Measurements from ENCODE around the gene ST6GAL2.

Gene ST6GAL2

GRCh38 chr2:106863387-106863786, 22.6 kb downstream of the ST6GAL2 start:
- no peak for DNase-seq (ENCODE audit: low read depth, low spot score)

DNA sequence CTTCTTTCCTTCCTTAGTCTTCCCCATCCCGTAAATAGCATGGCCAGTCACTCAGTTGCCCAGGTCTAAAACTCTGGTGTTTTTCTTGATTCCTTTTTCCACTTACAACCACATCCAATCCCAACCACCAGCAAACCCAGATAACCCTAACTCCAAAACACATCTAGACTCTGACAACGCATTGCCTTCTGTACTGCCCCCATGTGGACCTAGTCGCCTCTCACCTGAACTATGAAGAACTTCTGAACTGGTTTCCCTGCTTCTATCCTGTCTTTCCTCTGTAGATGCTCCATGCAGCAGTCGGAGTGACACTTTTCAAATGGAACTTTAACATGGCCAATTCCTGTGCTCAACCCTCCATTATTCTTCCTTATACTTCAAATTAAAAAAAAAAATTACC, 26.5 kb downstream of the ST6GAL2 start:
- DNase-seq (ENCODE audit: low read depth, low spot score), result no peak

DNA sequence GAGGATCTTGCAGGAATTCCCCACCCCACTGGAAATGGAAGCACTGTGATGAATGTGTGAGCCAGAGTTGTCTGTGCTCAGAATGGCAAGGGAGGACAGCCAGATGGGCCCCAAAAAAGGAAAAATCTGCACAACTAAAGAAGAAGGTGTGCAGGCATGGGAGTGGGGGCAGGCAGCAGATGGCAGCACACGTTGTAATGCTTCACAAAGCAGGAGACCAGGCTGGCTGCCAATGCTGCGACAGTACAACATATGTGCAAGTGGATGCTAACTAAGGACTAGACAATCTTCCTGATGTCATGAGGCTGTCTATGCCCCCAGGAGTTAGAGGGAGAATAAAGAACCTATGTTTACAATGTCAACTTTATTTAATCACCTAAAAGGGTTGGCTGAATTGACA, 27.2 kb downstream of the ST6GAL2 start:
- DNase-seq (ENCODE audit: low read depth, low spot score), result no peak

DNA sequence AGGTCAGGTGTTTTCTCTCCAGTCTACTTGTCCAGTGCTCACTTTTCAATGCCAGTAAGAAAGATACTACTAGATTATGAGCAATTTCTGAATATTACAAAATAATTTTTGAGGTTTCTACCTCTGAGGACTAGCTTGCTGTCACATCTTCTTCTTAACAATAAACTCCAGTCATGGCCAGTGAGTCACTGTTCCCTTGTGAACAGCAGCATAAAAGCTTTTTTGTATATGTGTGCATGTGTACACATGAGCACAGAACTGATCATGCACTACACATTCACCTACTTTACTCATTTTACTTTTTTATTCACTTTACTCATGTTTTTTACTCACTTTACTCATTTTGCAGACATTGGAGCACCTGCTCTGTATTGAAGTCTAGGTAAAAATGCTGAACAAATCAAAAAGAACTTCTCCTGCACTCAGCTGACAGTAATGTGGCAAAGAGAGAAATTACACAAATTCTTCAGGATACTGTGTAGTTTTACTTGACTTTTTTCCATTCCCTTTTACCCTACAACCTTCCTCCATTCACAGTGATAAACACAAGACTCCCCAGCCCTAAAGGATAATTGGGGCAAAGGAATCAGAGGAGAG, 28.0 kb downstream of the ST6GAL2 start:
- no peak for DNase-seq (ENCODE audit: low read depth, low spot score)

- DNase-seq (ENCODE audit: low read depth, low spot score), result no peak
These were observed 32.3 kb downstream of the ST6GAL2 start for GRCh38 chr2:106853631-106854030.

DNA sequence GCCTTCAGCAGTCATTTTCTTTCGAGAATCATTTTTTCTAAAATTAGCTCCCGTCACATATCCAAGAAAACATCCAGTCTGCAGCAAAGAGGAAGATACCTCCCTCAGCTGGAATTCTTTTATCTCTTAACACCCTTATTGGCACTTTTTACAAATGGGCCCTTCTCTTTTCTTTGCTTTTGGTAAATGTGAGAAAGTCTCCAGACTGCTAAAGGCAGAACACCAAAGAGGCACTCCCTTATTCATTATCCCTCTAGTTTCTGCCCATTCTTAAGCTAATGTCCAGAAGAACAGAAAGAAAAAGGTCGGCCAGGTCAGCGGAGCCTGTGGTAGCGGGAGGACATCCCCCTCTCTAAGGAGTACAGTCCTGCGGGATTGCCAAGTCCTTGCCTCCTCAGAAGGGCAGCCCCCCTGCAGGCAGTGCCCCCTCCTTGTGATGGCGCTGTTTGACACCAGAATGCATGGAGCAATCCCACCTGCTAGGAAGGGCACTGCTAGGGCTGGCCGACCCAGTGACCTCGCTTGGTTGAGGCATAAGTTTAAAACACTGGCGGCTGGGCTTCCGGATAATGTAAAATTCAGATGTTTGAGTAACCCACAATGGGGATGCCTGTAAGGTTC, 34.0 kb downstream of the ST6GAL2 start:
- DNase-seq (ENCODE audit: low read depth, low spot score), result no peak

DNA sequence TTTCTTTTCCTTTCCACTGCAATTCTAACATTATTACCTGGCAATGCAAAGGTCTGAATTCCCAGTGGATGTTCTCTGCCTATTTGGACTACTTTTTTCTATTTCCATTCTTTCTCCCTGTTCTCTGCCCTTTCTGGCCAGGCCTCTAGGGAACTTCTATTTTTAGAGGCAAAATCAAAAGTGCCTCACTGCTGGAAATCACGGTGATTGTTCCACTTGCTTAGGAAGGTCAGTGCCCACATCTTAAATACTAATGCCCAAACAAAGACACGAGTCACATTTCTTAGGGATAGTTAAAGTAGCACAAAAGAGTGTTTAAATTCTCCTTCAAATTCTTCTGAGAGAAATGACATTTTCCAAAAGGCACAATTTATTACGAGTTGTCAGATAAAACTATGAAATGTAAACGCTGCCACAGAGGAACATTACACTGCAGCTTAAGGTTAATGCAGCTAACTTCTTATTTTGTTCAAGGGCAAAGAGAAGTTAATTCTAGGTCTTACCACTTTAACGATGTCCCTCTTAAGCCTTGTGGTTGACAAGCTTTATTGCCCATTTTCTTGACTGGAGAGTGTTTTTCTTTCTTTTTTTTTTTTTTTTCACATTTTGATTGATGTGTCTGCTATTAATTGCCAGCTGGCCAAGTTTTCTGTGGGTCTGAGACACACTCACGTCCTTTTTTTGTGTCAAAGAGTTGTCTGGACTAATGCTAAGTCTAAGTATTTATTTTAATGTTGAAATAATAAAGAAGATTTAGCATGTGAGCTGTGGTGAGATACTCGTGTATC, 34.7 kb downstream of the ST6GAL2 start:
- no peak for DNase-seq (ENCODE audit: low read depth, low spot score)

DNA sequence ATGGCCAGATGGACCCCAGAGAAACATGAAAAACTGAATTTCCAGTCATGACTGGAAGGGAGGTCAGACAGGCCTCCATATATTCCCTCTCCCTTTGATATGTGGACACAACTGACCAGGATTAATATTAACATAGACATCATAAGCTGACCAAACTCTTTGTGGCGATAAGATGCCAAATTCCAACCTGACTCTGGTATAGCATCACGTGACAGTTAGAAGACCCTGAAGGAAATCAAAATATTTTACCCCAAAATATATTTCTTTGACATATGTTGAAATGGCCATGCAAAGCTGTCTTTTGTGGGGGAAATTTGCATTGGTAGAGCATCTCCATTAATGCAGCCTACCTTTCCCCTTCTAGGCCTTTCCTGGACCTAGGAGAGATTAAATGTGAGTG, 36.7 kb downstream of the ST6GAL2 start:
- no peak for DNase-seq (ENCODE audit: low read depth, low spot score)

DNA sequence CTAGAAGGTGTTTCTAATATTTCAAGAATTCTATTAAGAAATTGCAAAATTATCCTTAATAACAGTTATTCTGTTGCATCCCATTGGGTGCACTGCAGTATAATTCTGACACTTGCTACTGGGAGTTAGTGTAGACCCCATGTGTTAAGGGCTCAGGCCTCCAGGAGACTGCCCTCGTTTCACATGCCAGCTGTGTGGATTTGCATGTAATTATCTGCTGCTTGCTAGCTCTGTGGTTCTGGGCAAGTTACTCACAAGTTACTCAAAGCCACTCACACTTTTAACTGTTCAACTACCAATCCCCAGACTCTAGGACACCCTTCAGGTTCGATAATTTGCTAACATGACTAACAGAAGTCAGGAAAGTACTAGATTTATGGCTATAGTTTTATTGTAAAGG, 38.6 kb downstream of the ST6GAL2 start:
- no peak for DNase-seq (ENCODE audit: low read depth, low spot score)

DNA sequence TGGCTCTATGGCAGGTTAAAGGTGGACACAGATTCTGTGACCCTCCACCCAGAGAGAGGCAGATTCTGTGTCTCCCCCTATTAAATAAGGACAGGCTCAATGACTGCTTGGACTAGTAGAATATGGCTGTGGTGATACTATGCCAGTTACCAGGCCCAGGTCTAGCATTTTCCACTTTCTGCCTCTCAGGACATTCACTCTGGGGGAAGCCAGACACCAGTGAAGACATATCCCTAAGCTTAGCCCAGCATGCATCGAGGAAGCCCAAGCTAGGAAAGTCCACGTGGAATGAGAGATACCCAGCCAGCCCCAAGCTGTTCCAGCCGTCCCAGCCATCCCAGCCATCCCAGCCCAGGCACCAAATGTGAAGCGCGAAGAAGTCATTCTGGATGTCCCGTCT, 40.3 kb downstream of the ST6GAL2 start:
- no peak for DNase-seq (ENCODE audit: low read depth, low spot score)

- DNase-seq (ENCODE audit: low read depth, low spot score), result no peak
These were observed 42.1 kb downstream of the ST6GAL2 start for GRCh38 chr2:106843910-106844250.

- DNase-seq (ENCODE audit: low read depth, low spot score), result no peak
These were observed 42.7 kb downstream of the ST6GAL2 start for GRCh38 chr2:106843001-106843909.

GRCh38 chr2:106841886-106842645, 43.9 kb downstream of the ST6GAL2 start:
- no peak for DNase-seq (ENCODE audit: low read depth, low spot score)

- DNase-seq (ENCODE audit: low read depth, low spot score), result no peak
These were observed 45.1 kb downstream of the ST6GAL2 start for GRCh38 chr2:106840818-106841217.

DNA sequence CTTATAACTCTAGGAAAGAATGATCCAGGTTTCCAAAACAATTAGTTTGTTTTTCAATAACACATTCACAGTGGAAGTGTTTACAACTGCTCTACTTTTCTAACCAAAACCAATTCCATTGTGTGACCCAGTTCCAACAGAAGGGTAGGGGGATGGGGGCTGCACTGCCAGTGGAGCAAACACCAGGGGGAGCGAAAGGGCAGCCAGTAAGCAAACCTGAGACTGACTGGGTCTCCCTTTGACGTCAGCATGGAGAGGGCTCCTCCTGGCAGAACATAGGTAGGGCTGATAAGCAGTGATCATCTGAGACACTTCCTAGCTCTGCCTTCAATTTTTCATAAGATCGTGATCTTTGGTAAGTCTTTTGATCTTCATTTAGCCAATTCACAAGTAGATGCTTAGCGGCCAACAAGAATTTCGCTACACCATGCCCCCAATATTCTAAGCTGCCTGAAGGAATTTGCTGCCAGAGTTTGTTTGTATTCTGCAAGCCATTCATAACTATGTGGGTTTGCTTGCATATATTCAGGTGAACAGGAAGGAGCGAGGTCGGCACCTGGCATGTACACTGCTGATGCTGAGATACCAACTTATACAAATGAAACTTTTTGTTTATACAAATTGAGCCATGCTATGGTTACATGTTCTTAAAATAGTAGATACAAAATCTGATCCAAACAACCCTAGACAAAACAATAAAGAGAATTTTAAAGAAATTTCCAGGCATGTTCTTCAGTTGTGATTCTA, 45.9 kb downstream of the ST6GAL2 start:
- no peak for DNase-seq (ENCODE audit: low read depth, low spot score)

GRCh38 chr2:106833256-106833655, 52.7 kb downstream of the ST6GAL2 start:
- no peak for DNase-seq (ENCODE audit: low read depth, low spot score)

- no peak for DNase-seq (ENCODE audit: low read depth, low spot score)
These were observed 54.0 kb downstream of the ST6GAL2 start for GRCh38 chr2:106831816-106832569.

- no peak for DNase-seq (ENCODE audit: low read depth, low spot score)
These were observed 54.7 kb downstream of the ST6GAL2 start for GRCh38 chr2:106831241-106831640.

GRCh38 chr2:106830191-106830590, 55.8 kb downstream of the ST6GAL2 start:
- DNase-seq (ENCODE audit: low read depth, low spot score), result no peak

GRCh38 chr2:106828119-106828518, 57.8 kb downstream of the ST6GAL2 start:
- DNase-seq (ENCODE audit: low read depth, low spot score), result no peak

Data from smooth muscle cell of the brain vasculature (primary cell).